K562 (cell line): ENCODE data around the gene SRCAP. TPM values are rescaled to one million over a fixed set of nuclear protein-coding genes. Genes with fewer than 3 reads are reported as not detected.

ENCODE experiments used
- ATAC-seq: fragments of 200-7000 bp; cut with Tn5 transposase; 3 replicates; pipeline ENCODE4 v1.9.1; 2020; ENCODE audit warnings: moderate library complexity
- Bru-seq: library from RNA; stranded (reverse); fragments of 400-500 nt; gene quantifications from one replicate; lab custom pipeline; 2021; lab: Mats Ljungman, UMichigan
- BruChase-seq, 2 experiments: library from RNA; stranded (reverse); fragments of 400-500 nt; gene quantifications; one replicate each; lab custom pipeline; 2021; lab: Mats Ljungman, UMichigan
- BruUV-seq: library from RNA; stranded (reverse); fragments of 400-500 nt; replicated peaks from 2 replicates; lab custom pipeline; 2021; lab: Mats Ljungman, UMichigan
- CTCF ChIA-PET: fragments of 300-600 bp; formaldehyde crosslinking; extraction: SDS; loops from one replicate; lab custom pipeline; 2021; ENCODE audit warnings: low intra/inter-chr PET ratio; lab: Yijun Ruan, JAX
- POLR2A ChIA-PET: fragments of 300-600, 350-650 bp; sonication (Branson Sonifier 250); formaldehyde crosslinking; extraction: SDS; loops from one replicate; lab custom pipeline; 2021; ENCODE audit warnings: antibody characterized with exemption, inconsistent platforms; lab: Yijun Ruan, JAX
- DNase-seq, 4 experiments: peaks; one replicate each; pipeline versions ENCODE4 v3.0.0 to v3.0.0-alpha.2; 2011 to 2018; ENCODE audit warnings: low spot score in 3 of 4, mixed read lengths in 3 of 4; ENCODE audit errors: extremely low read depth in 1 of 4
- FAIRE-seq: peaks from 2 replicates; lab custom pipeline; 2011; peaks lifted over from hg19 to GRCh38; lab: Jason Lieb, UNC
- H2AFZ ChIP-seq: 2 replicates; pipeline ENCODE4 v1.6.0; 2011; ENCODE audit warnings: low read depth, low read length, control low read depth, inconsistent platforms
- H3K27ac ChIP-seq: fragments of 200-600 bp; 3 replicates; pipeline ENCODE4 v1.8.0; 2011; ENCODE audit warnings: low read depth, mild to moderate bottlenecking, control low read depth, inconsistent platforms, low read length, moderate library complexity, mixed read lengths; ENCODE audit errors: extremely low read depth
- H3K27me3 ChIP-seq, 2 experiments: fragments of 300-600 bp in 1 of 2; 2 replicates in 1 of 2; 3 replicates in 1 of 2; pipeline versions ENCODE4 v1.6.0 to v1.8.0; 2011; ENCODE audit warnings: inconsistent platforms in 2 of 2, low read length in 2 of 2, mild to moderate bottlenecking in 1 of 2, mixed read lengths in 1 of 2, moderate library complexity in 1 of 2; ENCODE audit not compliant: control insufficient read depth in 2 of 2, insufficient read depth in 2 of 2
- H3K36me3 ChIP-seq: fragments of 300-600 bp; 3 replicates; pipeline ENCODE4 v1.8.0; 2011; ENCODE audit warnings: mild to moderate bottlenecking, low read length, inconsistent platforms; ENCODE audit not compliant: control insufficient read depth, insufficient read depth
- H3K4me1 ChIP-seq, 2 experiments: fragments of 200-600 bp in 1 of 2; replicated peaks in 1 of 2; 2 replicates in 1 of 2; 3 replicates in 1 of 2; pipeline versions ENCODE4 v1.5.1 to v1.8.0; 2011; ENCODE audit warnings: inconsistent platforms in 2 of 2, low read length in 2 of 2, mild to moderate bottlenecking in 1 of 2, mixed read lengths in 1 of 2, moderate library complexity in 1 of 2; ENCODE audit not compliant: control insufficient read depth in 2 of 2, insufficient read depth in 2 of 2
- H3K4me2 ChIP-seq: 2 replicates; pipeline ENCODE4 v1.6.1; 2011; ENCODE audit warnings: low read length, control low read depth, inconsistent platforms, mixed read lengths; ENCODE audit not compliant: insufficient read depth
- H3K4me3 ChIP-seq: fragments of 200-600 bp; sonication (generic), shearing (Covaris generic); 2 replicates; pipeline ENCODE4 v1.5.1; 2016; ENCODE audit warnings: control low read depth, inconsistent platforms
- H3K79me2 ChIP-seq: fragments of 200-600 bp; 3 replicates; pipeline ENCODE4 v1.8.0; 2011; ENCODE audit warnings: low read length, inconsistent platforms; ENCODE audit not compliant: control insufficient read depth, insufficient read depth
- H3K9ac ChIP-seq, 2 experiments: 2 replicates each; pipeline versions ENCODE4 v1.6.0 to v1.6.1; 2011; ENCODE audit warnings: low read depth in 2 of 2, low read length in 2 of 2, control low read depth in 1 of 2, inconsistent platforms in 1 of 2, mild to moderate bottlenecking in 1 of 2, mixed read lengths in 1 of 2; ENCODE audit not compliant: insufficient read depth in 1 of 2
- H3K9me1 ChIP-seq: one replicate; pipeline ENCODE4 v1.6.0; 2011; ENCODE audit warnings: inconsistent platforms, mild to moderate bottlenecking, low read length, moderate library complexity; ENCODE audit not compliant: control insufficient read depth, insufficient read depth
- H3K9me3 ChIP-seq: replicated peaks from 2 replicates; pipeline ENCODE4 v1.5.1; 2011; ENCODE audit warnings: low read depth, low read length, inconsistent platforms; ENCODE audit not compliant: control insufficient read depth, insufficient read depth
- H4K20me1 ChIP-seq: replicated peaks from 2 replicates; pipeline ENCODE4 v1.6.1; 2011; ENCODE audit warnings: low read length, inconsistent platforms, mixed read lengths; ENCODE audit not compliant: control insufficient read depth, insufficient read depth
- EGR1 ChIP-seq: fragments of 450-650 bp; conservative IDR thresholded peaks from 2 replicates; pipeline ENCODE4 v1.6.1; 2017; ENCODE audit warnings: mild to moderate bottlenecking
- ETV1 ChIP-seq: fragments of 450-650 bp; conservative IDR thresholded peaks from 2 replicates; pipeline ENCODE4 v1.6.1; 2016; ENCODE audit warnings: missing genetic modification characterization, control low read depth, low read depth, missing compliant biosample characterization
- HCFC1 ChIP-seq: IDR thresholded peaks from 2 replicates; pipeline ENCODE4 v1.6.1; 2012; ENCODE audit warnings: low read depth, low read length, improper control_type of control experiment
- SMAD4 ChIP-seq: fragments of 250-450 bp; sonication (Bioruptor Pico); conservative IDR thresholded peaks from 2 replicates; pipeline ENCODE4 v1.8.0; 2021; ENCODE audit warnings: inconsistent platforms, mild to moderate bottlenecking, moderate library complexity
- SOX6 ChIP-seq: fragments of 450-650 bp; IDR thresholded peaks from 2 replicates; pipeline ENCODE4 v1.6.1; 2014; ENCODE audit warnings: mild to moderate bottlenecking
- ZNF311 ChIP-seq: fragments of 250-450 bp; sonication (Bioruptor Pico); IDR thresholded peaks from 2 replicates; pipeline ENCODE4 v1.4.0; 2020; ENCODE audit warnings: mild to moderate bottlenecking, moderate library complexity
- WGBS: fragments of 100-300 bp; shearing (Covaris generic); methylation state at CpG from one replicate; pipeline ENCODE4 v1.1.6; 2016; ENCODE audit warnings: low coverage, mixed read lengths; ENCODE audit not compliant: insufficient coverage; ENCODE audit errors: missing lambda C conversion rate; 5-methylcytosine and 5-hydroxymethylcytosine counted together
- in situ Hi-C: fragments of 300-500 bp; cut with MboI; formaldehyde crosslinking; loops from 4 replicates; pipeline ENCODE4 v1.15.0; 2018; ENCODE audit warnings: inconsistent platforms, mixed read lengths
- intact Hi-C: fragments of 100-400 bp; cut with micrococcal nuclease; formaldehyde crosslinking; loops from 2 replicates; pipeline ENCODE4 v1.14.2; 2022
- long read RNA-seq, 3 experiments: library from polyadenylated mRNA in 2 of 3; library from RNA in 1 of 3; unstranded in 2 of 3; stranded (forward) in 1 of 3; transcript quantifications; one replicate each; pipeline ENCODE4 v2.0.0, GENCODE V29; 2019 to 2022
- polyA minus RNA-seq, 3 experiments: library from RNA; depleted of rRNA, polyadenylated mRNA; stranded (reverse); fragments of >200 nt; gene quantifications; 2 replicates each; pipeline ENCODE4 v1.2.3, GENCODE V29; 2011
- polyA plus RNA-seq, 8 experiments: library from polyadenylated mRNA; depleted of rRNA in 4 of 8; stranded (reverse) in 5 of 8; unstranded in 3 of 8; fragments of >200 nt; fragmentation: Nextera tagmentation in 2 of 8; fragmentation: Illumina TruSeq in 1 of 8; extraction: Ambion mirVana in 2 of 8; extraction: Trizol in 1 of 8; gene quantifications; 2 replicates each; pipeline versions ENCODE4 v1.2.1 to v1.2.3, GENCODE V29; 2011 to 2014; ENCODE audit warnings: inconsistent platforms in 1 of 8, missing spikeins in 1 of 8
- total RNA-seq, 7 experiments: library from RNA; depleted of rRNA in 6 of 7; stranded (reverse); fragments of >200 nt in 6 of 7; fragmentation: Illumina TruSeq in 2 of 7; extraction: Trizol in 2 of 7; gene quantifications; 2 replicates each; pipeline versions ENCODE4 v1.2.1 to v1.2.3, GENCODE V29; 2011 to 2021; ENCODE audit warnings: low replicate concordance in 1 of 7
- TF ChIP-seq, protein P1 (sequence below): sonication (generic); formaldehyde crosslinking; IDR thresholded peaks from 2 replicates; pipeline ENCODE4 v1.8.0; 2022; ENCODE audit warnings: mild to moderate bottlenecking, missing genetic modification reagents
- TF ChIP-seq, protein P2 (sequence below): sonication (generic); formaldehyde crosslinking; IDR thresholded peaks from 2 replicates; pipeline ENCODE4 v1.8.0; 2022; ENCODE audit warnings: mild to moderate bottlenecking, missing genetic modification reagents

Gene SRCAP
- total RNA-seq (2011; cell fraction: chromatin; rRNA removed; ENCODE audit: low replicate concordance), result 89.8 and 132 TPM in 2 replicates
- 44.6 and 46.2 TPM in 2 replicates for total RNA-seq (2011; cell fraction: nucleolus; rRNA removed)
- 58.6 and 74.8 TPM in 2 replicates for total RNA-seq (2011; cell fraction: nucleoplasm; rRNA removed)
- total RNA-seq (2014; rRNA removed) (16.0 and 16.3 TPM in 2 replicates), total RNA-seq (2014; rRNA removed; fragmentation: Illumina TruSeq; extraction: Trizol) (3.5 and 3.7 TPM in 2 replicates), total RNA-seq (2015; rRNA removed; fragmentation: Illumina TruSeq; extraction: Trizol) (5.8 and 7.9 TPM in 2 replicates), total RNA-seq (2021) (58.9 and 62.6 TPM in 2 replicates), polyA plus RNA-seq (2011; rRNA removed) (2.2 and 6.4 TPM in 2 replicates), polyA plus RNA-seq (2014; fragmentation: Illumina TruSeq; extraction: Trizol) (14.9 and 21.0 TPM in 2 replicates), polyA plus RNA-seq (2014; fragmentation: Nextera tagmentation; extraction: Ambion mirVana) (under 1 TPM; 0.21 to 0.53 TPM), polyA plus RNA-seq (2014; rRNA removed) (11.4 and 17.0 TPM in 2 replicates), polyA minus RNA-seq (2011; rRNA and poly(A)+ RNA removed) (11.0 and 11.9 TPM in 2 replicates), Bru-seq, nascent RNA (percentile 90 among the genes with signal in this experiment), BruChase-seq, experiment 1, labeled RNA remaining after a 2-hour chase (percentile 88 among the genes with signal in this experiment), BruChase-seq, experiment 2, labeled RNA remaining after a 6-hour chase (percentile 91 among the genes with signal in this experiment)
- polyA plus RNA-seq (2011; cell fraction: cytosol; rRNA removed), result 1.9 and 3.2 TPM in 2 replicates
- polyA plus RNA-seq (2011; cell fraction: nucleus; rRNA removed), result 18.6 and 29.8 TPM in 2 replicates
- polyA plus RNA-seq (2012), result 16.6 and 25.8 TPM in 2 replicates
- 21.7 and 27.4 TPM in 2 replicates for polyA minus RNA-seq (2011; cell fraction: cytosol; rRNA and poly(A)+ RNA removed)
- polyA minus RNA-seq (2011; cell fraction: nucleus; rRNA and poly(A)+ RNA removed), result 17.2 and 20.0 TPM in 2 replicates
- long read RNA-seq, experiment 1, partial matches to known transcripts, result 3 of 3 reads
- long read RNA-seq, experiment 1, other reads (novel, unspliced or antisense), result 0 of 3 reads
- long read RNA-seq, experiment 2, partial matches to known transcripts, result 26 of 37 reads
- long read RNA-seq, experiment 2, other reads (novel, unspliced or antisense), result 11 of 37 reads
- long read RNA-seq, experiment 3, partial matches to known transcripts, result 2 of 3 reads
- long read RNA-seq, experiment 3, other reads (novel, unspliced or antisense), result 1 of 3 reads

DNA sequence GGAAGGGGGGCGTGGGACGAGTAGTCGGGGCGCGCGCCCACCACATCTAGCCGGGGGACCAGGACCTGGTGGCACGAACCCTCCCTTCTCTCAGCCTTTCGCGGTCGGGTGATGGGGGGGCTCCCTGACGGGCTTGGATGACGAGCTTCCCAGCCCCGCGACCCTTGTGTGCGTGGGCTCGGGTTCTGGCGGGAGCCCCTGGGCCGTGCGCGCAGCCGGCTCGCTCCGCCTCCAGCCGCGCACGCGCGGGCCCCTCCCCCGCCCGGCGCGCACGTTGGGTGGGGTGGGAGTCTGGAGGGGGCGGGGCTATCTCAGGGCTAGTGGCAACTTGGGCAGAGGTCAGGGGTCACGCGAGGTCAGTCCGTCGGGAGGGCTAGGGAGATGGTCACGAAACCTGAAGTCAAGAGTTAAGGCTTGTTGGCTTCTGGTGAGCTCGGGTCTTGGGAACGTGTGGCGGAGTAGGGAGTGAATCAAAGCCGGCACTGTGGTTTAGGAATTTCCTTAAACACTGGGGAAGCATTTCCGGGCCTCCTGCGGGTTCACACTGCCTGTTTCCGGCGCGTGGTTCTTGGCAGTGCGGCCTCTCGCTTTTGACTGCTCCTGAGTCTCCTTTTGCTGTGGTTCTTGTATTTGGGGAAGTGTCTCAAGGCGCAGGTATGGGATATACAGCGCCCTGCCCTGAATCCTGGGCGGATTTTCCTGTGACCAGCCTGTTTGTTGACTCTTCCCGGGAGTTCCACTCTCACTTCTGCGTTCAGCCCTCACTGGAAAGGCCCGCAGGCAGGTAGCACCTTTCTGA lies at the start of gene SRCAP:
TSS of gene SRCAP (plus strand) at position 356 of the 799 bp plus-strand sequence. CDS start 1,654 bp downstream, outside the sequence.
- Histone ChIP-seq H3K4me2 (peak within 1 kb of the TSS; percentile 95), H3K9me1 (no peaks in the 10 kb centered on the region), H3K4me1 (peaks cover 22 to 27% of the 10 kb centered on the region in 2 experiments), H3K9ac (peak within 1 kb of the TSS; percentile 99 to 100), H3K27ac (peak within 1 kb of the TSS; percentile 100), H4K20me1 (0 out of 2 replicates have a peak, but pooled peaks cover 7% of the 10 kb centered on the region), H3K36me3 (peaks cover 44% of the 10 kb centered on the region), H3K27me3 (no peaks in the 10 kb centered on the region), H3K9me3 (no peaks in the 10 kb centered on the region), H3K79me2 (peaks cover 44% of the 10 kb centered on the region), H2AFZ (peak within 1 kb of the TSS; percentile 99), H3K4me3 (peak within 1 kb of the TSS; percentile 82)
- under 1% methylated on average over 46 of the region's 57 CpGs for WGBS
- POLR2A ChIA-PET, result interaction anchor here (0.5 to 1.6 kb wide), 7 partner anchors 13 to 819 kb away, joined by 3 to 7 read pairs (median 3); partner anchors contain the start of gene ZNF764
- TSS peak; percentile 68 for BruUV-seq
- CTCF ChIA-PET, result interaction anchor here (0.6 kb wide), 1 partner anchor 243 kb away, joined by 3 read pairs; no protein-coding TSS in a partner anchor
- ATAC-seq (peak; percentile 74), FAIRE-seq (peak; percentile 80), DNase-seq (peak; percentile 94 to 97 (median 95))
- intact Hi-C loops, result loop anchor here (2.0 to 10.0 kb wide), 3 partner anchors 40 to 164 kb away; partner anchors contain the start of genes FBRS and ZNF747
- in situ Hi-C loops, result no loop called here
- TF ChIP-seq, protein P1, sequence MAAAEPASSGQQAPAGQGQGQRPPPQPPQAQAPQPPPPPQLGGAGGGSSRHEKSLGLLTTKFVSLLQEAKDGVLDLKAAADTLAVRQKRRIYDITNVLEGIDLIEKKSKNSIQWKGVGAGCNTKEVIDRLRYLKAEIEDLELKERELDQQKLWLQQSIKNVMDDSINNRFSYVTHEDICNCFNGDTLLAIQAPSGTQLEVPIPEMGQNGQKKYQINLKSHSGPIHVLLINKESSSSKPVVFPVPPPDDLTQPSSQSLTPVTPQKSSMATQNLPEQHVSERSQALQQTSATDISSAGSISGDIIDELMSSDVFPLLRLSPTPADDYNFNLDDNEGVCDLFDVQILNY (CRISPR knock-in tag), result peak; percentile 62; the same call in 1 of the 2 replicates
- TF ChIP-seq ETV1 (tag) (peak; percentile 70), ZNF311 (peak; percentile 24; the same call in 1 of the 2 replicates), EGR1 (peak; percentile 54), SMAD4 (peak; percentile 63), SOX6 (peak; percentile 17; the same call in 1 of the 2 replicates), HCFC1 (peak; percentile 36)
- TF ChIP-seq, protein P2, sequence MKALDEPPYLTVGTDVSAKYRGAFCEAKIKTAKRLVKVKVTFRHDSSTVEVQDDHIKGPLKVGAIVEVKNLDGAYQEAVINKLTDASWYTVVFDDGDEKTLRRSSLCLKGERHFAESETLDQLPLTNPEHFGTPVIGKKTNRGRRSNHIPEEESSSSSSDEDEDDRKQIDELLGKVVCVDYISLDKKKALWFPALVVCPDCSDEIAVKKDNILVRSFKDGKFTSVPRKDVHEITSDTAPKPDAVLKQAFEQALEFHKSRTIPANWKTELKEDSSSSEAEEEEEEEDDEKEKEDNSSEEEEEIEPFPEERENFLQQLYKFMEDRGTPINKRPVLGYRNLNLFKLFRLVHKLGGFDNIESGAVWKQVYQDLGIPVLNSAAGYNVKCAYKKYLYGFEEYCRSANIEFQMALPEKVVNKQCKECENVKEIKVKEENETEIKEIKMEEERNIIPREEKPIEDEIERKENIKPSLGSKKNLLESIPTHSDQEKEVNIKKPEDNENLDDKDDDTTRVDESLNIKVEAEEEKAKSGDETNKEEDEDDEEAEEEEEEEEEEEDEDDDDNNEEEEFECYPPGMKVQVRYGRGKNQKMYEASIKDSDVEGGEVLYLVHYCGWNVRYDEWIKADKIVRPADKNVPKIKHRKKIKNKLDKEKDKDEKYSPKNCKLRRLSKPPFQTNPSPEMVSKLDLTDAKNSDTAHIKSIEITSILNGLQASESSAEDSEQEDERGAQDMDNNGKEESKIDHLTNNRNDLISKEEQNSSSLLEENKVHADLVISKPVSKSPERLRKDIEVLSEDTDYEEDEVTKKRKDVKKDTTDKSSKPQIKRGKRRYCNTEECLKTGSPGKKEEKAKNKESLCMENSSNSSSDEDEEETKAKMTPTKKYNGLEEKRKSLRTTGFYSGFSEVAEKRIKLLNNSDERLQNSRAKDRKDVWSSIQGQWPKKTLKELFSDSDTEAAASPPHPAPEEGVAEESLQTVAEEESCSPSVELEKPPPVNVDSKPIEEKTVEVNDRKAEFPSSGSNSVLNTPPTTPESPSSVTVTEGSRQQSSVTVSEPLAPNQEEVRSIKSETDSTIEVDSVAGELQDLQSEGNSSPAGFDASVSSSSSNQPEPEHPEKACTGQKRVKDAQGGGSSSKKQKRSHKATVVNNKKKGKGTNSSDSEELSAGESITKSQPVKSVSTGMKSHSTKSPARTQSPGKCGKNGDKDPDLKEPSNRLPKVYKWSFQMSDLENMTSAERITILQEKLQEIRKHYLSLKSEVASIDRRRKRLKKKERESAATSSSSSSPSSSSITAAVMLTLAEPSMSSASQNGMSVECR, result peak; percentile 77
